Endothelial cell of umbilical vein (primary cell): Measurements from ENCODE around the gene SESN2. TPM values are rescaled to one million over a fixed set of nuclear protein-coding genes. Genes with fewer than 3 reads are reported as not detected.

Experiments
- BruUV-seq: library from RNA; stranded (reverse); fragments of 400-500 nt; replicated peaks from 2 replicates; lab custom pipeline; 2021; lab: Mats Ljungman, UMichigan
- CTCF ChIA-PET: fragments of 300-600, 350-600 bp; sonication (Branson Sonifier 250); formaldehyde crosslinking; loops from one replicate; lab custom pipeline; 2021; ENCODE audit warnings: antibody characterized with exemption, inconsistent platforms; lab: Charles Lee
- POLR2A ChIA-PET: fragments of 300-600, 350-600 bp; sonication (Branson Sonifier 250); formaldehyde crosslinking; loops from one replicate; lab custom pipeline; 2021; ENCODE audit warnings: antibody characterized with exemption, inconsistent platforms; lab: Charles Lee
- DNase-seq: peaks from one replicate; pipeline ENCODE4 v3.0.0-alpha.2; 2011; ENCODE audit warnings: low read depth, low spot score
- FAIRE-seq: peaks from 2 replicates; lab custom pipeline; 2011; peaks lifted over from hg19 to GRCh38; lab: Jason Lieb, UNC
- H2AFZ ChIP-seq: 2 replicates; pipeline ENCODE4 v1.6.0; 2012; ENCODE audit warnings: low read depth, low read length, control low read depth, inconsistent platforms
- H3K27ac ChIP-seq: 2 replicates; pipeline ENCODE4 v1.5.1; 2011; ENCODE audit warnings: low read depth, mild to moderate bottlenecking, control low read depth, low read length, moderate library complexity; ENCODE audit not compliant: insufficient read depth
- H3K27me3 ChIP-seq, 2 experiments: 2 replicates each; pipeline versions ENCODE4 v1.6.0 to v1.6.1; 2011; ENCODE audit warnings: low read length in 2 of 2, mixed read lengths in 1 of 2; ENCODE audit not compliant: control insufficient read depth in 2 of 2, insufficient read depth in 2 of 2
- H3K36me3 ChIP-seq, 2 experiments: 2 replicates in 1 of 2; 3 replicates in 1 of 2; pipeline ENCODE4 v1.5.1; 2011; ENCODE audit warnings: low read length in 2 of 2, mild to moderate bottlenecking in 1 of 2, moderate library complexity in 1 of 2; ENCODE audit not compliant: control insufficient read depth in 2 of 2, insufficient read depth in 2 of 2; ENCODE audit errors: extremely low read depth in 1 of 2
- H3K4me1 ChIP-seq: 3 replicates; pipeline ENCODE4 v1.5.1; 2011; ENCODE audit warnings: mild to moderate bottlenecking, low read length; ENCODE audit not compliant: control insufficient read depth, insufficient read depth; ENCODE audit errors: extremely low read depth
- H3K4me2 ChIP-seq: 2 replicates; pipeline ENCODE4 v1.6.1; 2011; ENCODE audit warnings: low read length, control low read depth, mixed read lengths; ENCODE audit not compliant: insufficient read depth
- H3K4me3 ChIP-seq, 3 experiments: fragments of 200-600 bp in 1 of 3; sonication (generic), shearing (Covaris generic) in 1 of 3; replicated peaks in 1 of 3; 2 replicates each; pipeline ENCODE4 v1.5.1; 2011 to 2016; ENCODE audit warnings: control low read depth in 3 of 3, low read length in 3 of 3, mild to moderate bottlenecking in 2 of 3, inconsistent platforms in 1 of 3, low read depth in 1 of 3, moderate library complexity in 1 of 3; ENCODE audit not compliant: insufficient read depth in 1 of 3
- H3K79me2 ChIP-seq: 2 replicates; pipeline ENCODE4 v1.6.0; 2012; ENCODE audit warnings: low read length, inconsistent platforms; ENCODE audit not compliant: control insufficient read depth, insufficient read depth
- H3K9ac ChIP-seq: replicated peaks from 2 replicates; pipeline ENCODE3; 2011; ENCODE audit warnings: low read length, control low read depth; ENCODE audit not compliant: insufficient read depth; ENCODE audit errors: extremely low read depth
- H3K9me1 ChIP-seq: replicated peaks from 3 replicates; pipeline ENCODE4 v1.6.0; 2011; ENCODE audit warnings: mild to moderate bottlenecking, low read length; ENCODE audit not compliant: control insufficient read depth, insufficient read depth; ENCODE audit errors: extremely low read depth
- H3K9me3 ChIP-seq: replicated peaks from 2 replicates; pipeline ENCODE4 v1.5.1; 2012; ENCODE audit warnings: low read length, inconsistent platforms; ENCODE audit not compliant: control insufficient read depth, insufficient read depth
- H4K20me1 ChIP-seq: replicated peaks from 2 replicates; pipeline ENCODE3; 2011; ENCODE audit warnings: mild to moderate bottlenecking, low read length; ENCODE audit not compliant: control insufficient read depth, insufficient read depth; ENCODE audit errors: extremely low read depth
- EZH2 ChIP-seq: IDR thresholded peaks from 2 replicates; pipeline ENCODE4 v1.6.1; 2012; ENCODE audit warnings: borderline replicate concordance, low read depth, mild to moderate bottlenecking, moderate library complexity, low read length, inconsistent platforms; ENCODE audit not compliant: severe bottlenecking
- FOS ChIP-seq: IDR thresholded peaks from 2 replicates; pipeline ENCODE4 v1.6.1; 2011; ENCODE audit warnings: mild to moderate bottlenecking, low read length, moderate library complexity, borderline replicate concordance; ENCODE audit not compliant: insufficient read depth
- GATA2 ChIP-seq: IDR thresholded peaks from 2 replicates; pipeline ENCODE4 v1.7.0; 2011; ENCODE audit warnings: low read depth, mild to moderate bottlenecking, moderate library complexity, mixed read lengths, low read length; ENCODE audit not compliant: insufficient read length, insufficient read depth
- JUN ChIP-seq: IDR thresholded peaks from 2 replicates; pipeline ENCODE4 v1.6.1; 2011; ENCODE audit warnings: borderline replicate concordance, low read depth; ENCODE audit not compliant: insufficient read length, insufficient read depth
- MAX ChIP-seq: IDR thresholded peaks from 2 replicates; pipeline ENCODE4 v1.6.1; 2011; ENCODE audit not compliant: insufficient read depth, insufficient read length
- MYC ChIP-seq: IDR thresholded peaks from one replicate; pipeline ENCODE4 v1.6.1; 2011; ENCODE audit warnings: mild to moderate bottlenecking, low read depth, low read length
- POLR2A ChIP-seq: IDR thresholded peaks from 2 replicates; pipeline ENCODE4 v1.6.1; 2012; ENCODE audit warnings: low read depth, mild to moderate bottlenecking, control low read depth, low read length
- POLR2AphosphoS5 ChIP-seq: IDR thresholded peaks from 2 replicates; pipeline ENCODE4 v1.6.1; 2012; ENCODE audit warnings: low read depth, mild to moderate bottlenecking, control low read depth, low read length, moderate library complexity; ENCODE audit not compliant: insufficient read depth
- dilution Hi-C: fragments of 300-500 bp; cut with MboI; formaldehyde crosslinking; loops from one replicate; pipeline ENCODE4 v1.15.0; 2019; ENCODE audit warnings: low sequenced_read_pairs; ENCODE audit not compliant: extremely low pct_ligation_motif_present
- intact Hi-C: fragments of 100-400 bp; cut with micrococcal nuclease; formaldehyde crosslinking; loops from one replicate; pipeline ENCODE4 v1.10.0; 2022
- polyA plus RNA-seq, 4 experiments: library from polyadenylated mRNA; depleted of rRNA in 3 of 4; stranded (reverse) in 3 of 4; unstranded in 1 of 4; fragments of >200 nt; gene quantifications; 2 replicates each; pipeline versions ENCODE4 v1.2.1 to v1.2.3, GENCODE V29; 2011 to 2012; ENCODE audit warnings: missing spikeins in 1 of 4
- total RNA-seq: library from RNA; stranded (reverse); gene quantifications from 2 replicates; pipeline ENCODE4 v1.2.3, GENCODE V29; 2021
- TF ChIP-seq, protein P1 (sequence below), 2 donors: IDR thresholded peaks; 1 replicate in 1 of 2; 2 replicates in 1 of 2; pipeline ENCODE4 v1.5.1; 2011; ENCODE audit warnings: low read length in 2 of 2, mild to moderate bottlenecking in 2 of 2, moderate library complexity in 2 of 2, control low read depth in 1 of 2, inconsistent platforms in 1 of 2, low read depth in 1 of 2; ENCODE audit not compliant: insufficient read depth in 1 of 2; ENCODE audit errors: extremely low read depth in 1 of 2

SESN2 gene
- total and polyA plus RNA-seq, 2 donors (not counting 3 experiments of a cell fraction or from before 2014, with no cell fraction given): 11.6 to 13.2 TPM

GRCh38 chr1:28246427-28246832, 12.9 kb upstream of the SESN2 start:
- Histone ChIP-seq H3K4me2 (peak overlapping the region; percentile 78), H3K4me3 (peak overlapping the region; percentile 40 to 85 (median 52)), H3K9me3 (no peaks in the 10 kb centered on the region), H3K9me1 (no peaks in the 10 kb centered on the region), H3K9ac (peak overlapping the region; percentile 79), H2AFZ (peak overlapping the region; percentile 58), H3K27me3 (no peaks in the 10 kb centered on the region), H3K27ac (peak overlapping the region; percentile 56), H3K36me3 (no peaks in the 10 kb centered on the region), H3K79me2 (peaks cover 2% of the 10 kb centered on the region), H4K20me1 (no peaks in the 10 kb centered on the region), H3K4me1 (peaks cover 29% of the 10 kb centered on the region)
- FAIRE-seq (no peak), DNase-seq (peak; percentile 39)
- ChIA-PET POLR2A (interaction anchor here (0.9 to 1.0 kb wide), 2 partner anchors 13 to 402 kb away, joined by 3 to 5 read pairs; partner anchors contain the start of genes RNU11 and SESN2), CTCF (interaction anchor here (1.1 to 2.2 kb wide), 2 partner anchors 11 to 40 kb away, joined by 3 to 8 read pairs; partner anchors contain the start of gene ATP5IF1)
- TF ChIP-seq JUN: no peak
- no peak for TF ChIP-seq EZH2
- no peak for TF ChIP-seq MYC
- dilution Hi-C loops (no loop called here), intact Hi-C loops (no loop called here)
- TSS peak; percentile 85 for BruUV-seq

- Histone ChIP-seq H3K4me3 (peak overlapping the region in 2 of 3 experiments; percentile 12 to 51), H3K9ac (peak overlapping the region; percentile 13), H3K4me1 (peaks cover 29% of the 10 kb centered on the region), H3K9me1 (no peaks in the 10 kb centered on the region), H3K4me2 (peak overlapping the region; percentile 90), H3K27me3 (no peaks in the 10 kb centered on the region), H3K79me2 (peaks cover 2% of the 10 kb centered on the region), H4K20me1 (no peaks in the 10 kb centered on the region), H3K9me3 (no peaks in the 10 kb centered on the region), H3K27ac (peak overlapping the region; percentile 22), H2AFZ (peak overlapping the region; percentile 98), H3K36me3 (no peaks in the 10 kb centered on the region)
- CTCF ChIA-PET: interaction anchor here (0.6 to 3.6 kb wide), 38 partner anchors 11 to 630 kb away, joined by 3 to 83 read pairs (median 8); partner anchors contain the start of genes ATP5IF1, MED18, PHACTR4 and SESN2
- POLR2A ChIA-PET: interaction anchor here (1.1 to 2.3 kb wide), 4 partner anchors 11 to 334 kb away, joined by 3 to 13 read pairs (median 7); partner anchors contain the start of genes RCC1 and SESN2
- BruUV-seq: no TSS peak
- FAIRE-seq (peak; percentile 47), DNase-seq (no peak)
- dilution Hi-C loops: no loop called here
- TF ChIP-seq GATA2 (no peak), POLR2AphosphoS5 (no peak), JUN (no peak), MAX (no peak), POLR2A (no peak), MYC (no peak), FOS (no peak), EZH2 (no peak)
- TF ChIP-seq, protein P1, sequence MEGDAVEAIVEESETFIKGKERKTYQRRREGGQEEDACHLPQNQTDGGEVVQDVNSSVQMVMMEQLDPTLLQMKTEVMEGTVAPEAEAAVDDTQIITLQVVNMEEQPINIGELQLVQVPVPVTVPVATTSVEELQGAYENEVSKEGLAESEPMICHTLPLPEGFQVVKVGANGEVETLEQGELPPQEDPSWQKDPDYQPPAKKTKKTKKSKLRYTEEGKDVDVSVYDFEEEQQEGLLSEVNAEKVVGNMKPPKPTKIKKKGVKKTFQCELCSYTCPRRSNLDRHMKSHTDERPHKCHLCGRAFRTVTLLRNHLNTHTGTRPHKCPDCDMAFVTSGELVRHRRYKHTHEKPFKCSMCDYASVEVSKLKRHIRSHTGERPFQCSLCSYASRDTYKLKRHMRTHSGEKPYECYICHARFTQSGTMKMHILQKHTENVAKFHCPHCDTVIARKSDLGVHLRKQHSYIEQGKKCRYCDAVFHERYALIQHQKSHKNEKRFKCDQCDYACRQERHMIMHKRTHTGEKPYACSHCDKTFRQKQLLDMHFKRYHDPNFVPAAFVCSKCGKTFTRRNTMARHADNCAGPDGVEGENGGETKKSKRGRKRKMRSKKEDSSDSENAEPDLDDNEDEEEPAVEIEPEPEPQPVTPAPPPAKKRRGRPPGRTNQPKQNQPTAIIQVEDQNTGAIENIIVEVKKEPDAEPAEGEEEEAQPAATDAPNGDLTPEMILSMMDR (IDR thresholded peaks at IDR 0.05; ENCODE audit: extremely low read depth in 1 of 2, insufficient read depth in 1 of 2, low read depth in 1 of 2, low read length in 2 of 2): no peak
- intact Hi-C loops: loop anchor here (1.0 to 2.0 kb wide), 7 partner anchors 12 to 629 kb away; partner anchors contain the start of genes MED18 and SESN2
These were observed 11.6 kb upstream of the SESN2 start for GRCh38 chr1:28247612-28248272.
